Fibroblast of lung (primary cell): Measurements from ENCODE around the gene IBA57.

Source experiments
- CTCF ChIP-seq, 2 donors: IDR thresholded peaks in 1 of 2; conservative IDR thresholded peaks in 1 of 2; 1 replicate in 1 of 2; 2 replicates in 1 of 2; pipeline ENCODE4 v1.5.1; 2011 to 2012; ENCODE audit warnings: low read length in 2 of 2, control low read depth in 1 of 2, inconsistent platforms in 1 of 2, low read depth in 1 of 2, mild to moderate bottlenecking in 1 of 2
- EZH2 ChIP-seq: IDR thresholded peaks from 2 replicates; pipeline ENCODE4 v1.5.1; 2012; ENCODE audit warnings: low read length, control low read depth, mild to moderate bottlenecking; ENCODE audit errors: missing control alignments

GRCh38 chr1:228217551-228218344 is 52.1 kb downstream of the IBA57 start:
- TF ChIP-seq CTCF (conservative IDR thresholded peaks at IDR 0.05 in 1 of 2, IDR thresholded peaks at IDR 0.05 in 1 of 2; ENCODE audit: low read depth in 1 of 2, low read length in 2 of 2), result peak in 1 of 2 donors; percentile 27
- no peak for TF ChIP-seq EZH2
